ENCODE results near the gene POLR2I. TPM values are rescaled to one million over a fixed set of nuclear protein-coding genes. Genes with fewer than 3 reads are reported as not detected.

POLR2I gene
- total and polyA plus RNA-seq, 9 of the 15 experiments (the other 6 are each of a cell fraction or from before 2014, with no cell fraction given): 28.0 to 283 (median 123) TPM

DNA sequence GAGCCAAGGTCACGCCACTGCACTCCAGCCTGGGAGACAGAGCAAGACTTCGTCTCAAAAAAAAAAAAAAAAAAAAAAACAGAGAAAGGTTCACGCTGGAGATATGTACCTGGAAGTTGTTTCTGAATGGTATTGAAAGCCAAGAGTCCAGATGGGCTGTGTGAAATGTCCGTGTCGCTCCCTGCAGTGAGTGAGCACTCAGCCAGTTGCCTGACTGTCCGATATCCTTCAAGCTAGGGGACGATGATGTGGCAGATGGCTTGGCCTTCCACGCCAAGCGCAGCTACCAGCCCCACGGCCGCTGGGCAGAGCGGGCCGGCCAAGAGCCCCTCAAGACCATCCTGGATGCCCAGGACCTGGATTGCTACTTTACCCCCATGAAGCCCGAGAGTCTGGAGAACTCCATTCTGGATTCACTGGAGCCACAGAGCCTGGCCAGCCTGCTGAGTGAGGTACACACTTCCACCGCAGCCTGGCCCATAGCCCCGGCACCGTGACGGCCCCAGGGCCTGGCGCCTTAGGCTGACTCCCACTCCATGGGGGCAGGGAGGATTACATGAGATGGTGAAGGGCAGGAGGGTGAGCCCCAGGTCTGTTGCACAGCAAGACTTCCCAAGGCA, 15.4 kb downstream of the POLR2I start:
- no TSS peak for BruUV-seq (replicated peaks)
- Histone ChIP-seq H3K4me1 (replicated peaks in 1 of 2; ENCODE audit: control insufficient read depth in 2 of 2, insufficient read depth in 2 of 2, low read length in 2 of 2) (peaks cover 10 to 40% of the 10 kb centered on the region in 2 experiments; a peak in 4 of 5 replicates), H3K79me2 (ENCODE audit: control insufficient read depth, insufficient read depth, low read length) (no peaks in the 10 kb centered on the region), H3K27me3 (ENCODE audit: control insufficient read depth in 2 of 2, insufficient read depth in 2 of 2, low read length in 2 of 2) (no peaks in the 10 kb centered on the region), H3K4me3 (no peak overlapping the region), H3K9me3 (replicated peaks; ENCODE audit: control insufficient read depth, insufficient read depth, low read depth, low read length) (no peaks in the 10 kb centered on the region), H3K9me1 (ENCODE audit: control insufficient read depth, insufficient read depth, low read length) (peaks cover 6% of the 10 kb centered on the region), H2AFZ (ENCODE audit: low read depth, low read length) (no peak overlapping the region), H4K20me1 (replicated peaks; ENCODE audit: control insufficient read depth, insufficient read depth, low read length) (no peaks in the 10 kb centered on the region), H3K9ac (ENCODE audit: insufficient read depth in 1 of 2, low read depth in 2 of 2, low read length in 2 of 2) (peak overlapping the region in 1 of 2 experiments; percentile 43; a peak in 1 of 4 replicates), H3K27ac (ENCODE audit: extremely low read depth, low read depth, low read length) (no peak overlapping the region), H3K36me3 (ENCODE audit: control insufficient read depth, insufficient read depth, low read length) (peaks cover 82% of the 10 kb centered on the region), H3K4me2 (ENCODE audit: insufficient read depth, low read length) (no peak overlapping the region)
- WGBS (ENCODE audit: insufficient coverage, low coverage, missing lambda C conversion rate): 96% methylated on average over 11 of the region's 19 CpGs
- TF ChIP-seq RNF2 (IDR thresholded peaks at IDR 0.05) (no peak), POLR2G (IDR thresholded peaks at IDR 0.05; ENCODE audit: low read depth, low read length) (peak; percentile 45; the same call in 1 of the 2 replicates)
- no peak for FAIRE-seq
- intact Hi-C loops (cut with micrococcal nuclease) (no loop called here), in situ Hi-C loops (cut with MboI) (no loop called here)
- no peak for ATAC-seq
- no peak for DNase-seq (ENCODE audit: extremely low read depth in 1 of 4, low spot score in 3 of 4)
- CTCF ChIA-PET (ENCODE audit: low intra/inter-chr PET ratio): no interaction called here
- POLR2A ChIA-PET: no interaction called here

DNA sequence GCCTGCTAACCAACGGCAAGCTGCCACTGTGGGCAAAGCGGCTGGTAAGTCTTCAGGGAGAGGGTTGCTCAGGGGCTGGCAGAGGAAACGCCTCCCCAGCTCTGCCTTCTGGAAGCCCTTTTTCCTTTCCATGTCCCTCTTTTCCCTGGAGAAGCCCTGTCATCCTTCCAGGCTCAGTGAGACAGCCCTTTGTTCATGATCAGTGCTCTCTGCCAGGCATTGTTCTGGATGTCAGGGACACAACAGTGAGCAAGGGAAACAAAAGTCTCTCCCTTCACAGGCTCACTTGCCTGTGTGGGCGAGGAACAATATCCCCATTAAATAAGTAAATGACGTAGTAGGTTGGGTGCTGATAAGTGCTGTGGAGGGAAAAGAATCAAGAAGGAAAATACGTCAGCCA, 17.6 kb downstream of the POLR2I start:
- no peaks in the 10 kb centered on the region for H3K27me3 ChIP-seq (ENCODE audit: control insufficient read depth in 2 of 2, insufficient read depth in 2 of 2, low read length in 2 of 2)
- H3K9me3 ChIP-seq (replicated peaks; ENCODE audit: control insufficient read depth, insufficient read depth, low read depth, low read length): no peaks in the 10 kb centered on the region
- no peak for ATAC-seq
- POLR2A ChIA-PET: interaction anchor here (0.9 kb wide), 1 partner anchor 13 kb away, joined by 3 read pairs; no protein-coding TSS in a partner anchor
- peaks cover 0 to 20% of the 10 kb centered on the region in 2 experiments; a peak in 1 of 5 replicates for H3K4me1 ChIP-seq (replicated peaks in 1 of 2; ENCODE audit: control insufficient read depth in 2 of 2, insufficient read depth in 2 of 2, low read length in 2 of 2)
- no peaks in the 10 kb centered on the region for H3K79me2 ChIP-seq (ENCODE audit: control insufficient read depth, insufficient read depth, low read length)
- H2AFZ ChIP-seq (ENCODE audit: low read depth, low read length): no peak overlapping the region
- no peak overlapping the region for H3K27ac ChIP-seq (ENCODE audit: extremely low read depth, low read depth, low read length)
- no peak overlapping the region for H3K9ac ChIP-seq (ENCODE audit: insufficient read depth in 1 of 2, low read depth in 2 of 2, low read length in 2 of 2)
- FAIRE-seq: no peak
- no peaks in the 10 kb centered on the region for H4K20me1 ChIP-seq (replicated peaks; ENCODE audit: control insufficient read depth, insufficient read depth, low read length)
- DNase-seq (ENCODE audit: extremely low read depth in 1 of 4, low spot score in 3 of 4): no peak
- in situ Hi-C loops (cut with MboI) (no loop called here), intact Hi-C loops (cut with micrococcal nuclease) (no loop called here)
- H3K4me3 ChIP-seq: no peak overlapping the region
- H3K9me1 ChIP-seq (ENCODE audit: control insufficient read depth, insufficient read depth, low read length): no peaks in the 10 kb centered on the region
- H3K36me3 ChIP-seq (ENCODE audit: control insufficient read depth, insufficient read depth, low read length): peaks cover 81% of the 10 kb centered on the region
- WGBS (ENCODE audit: insufficient coverage, low coverage, missing lambda C conversion rate): 98% methylated on average over 6 of the region's 6 CpGs
- BruUV-seq (replicated peaks): no TSS peak
- no peak overlapping the region for H3K4me2 ChIP-seq (ENCODE audit: insufficient read depth, low read length)
- CTCF ChIA-PET (ENCODE audit: low intra/inter-chr PET ratio): no interaction called here
- no peak for TF ChIP-seq MAFF (IDR thresholded peaks at IDR 0.05; ENCODE audit: low read length)
- TF ChIP-seq MEF2A (IDR thresholded peaks at IDR 0.05; ENCODE audit: control insufficient read depth, low read depth, low read length): no peak
- TF ChIP-seq, protein P1, sequence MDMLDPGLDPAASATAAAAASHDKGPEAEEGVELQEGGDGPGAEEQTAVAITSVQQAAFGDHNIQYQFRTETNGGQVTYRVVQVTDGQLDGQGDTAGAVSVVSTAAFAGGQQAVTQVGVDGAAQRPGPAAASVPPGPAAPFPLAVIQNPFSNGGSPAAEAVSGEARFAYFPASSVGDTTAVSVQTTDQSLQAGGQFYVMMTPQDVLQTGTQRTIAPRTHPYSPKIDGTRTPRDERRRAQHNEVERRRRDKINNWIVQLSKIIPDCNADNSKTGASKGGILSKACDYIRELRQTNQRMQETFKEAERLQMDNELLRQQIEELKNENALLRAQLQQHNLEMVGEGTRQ (CRISPR knock-in tag; IDR thresholded peaks at IDR 0.05): no peak
- TF ChIP-seq, protein P2, sequence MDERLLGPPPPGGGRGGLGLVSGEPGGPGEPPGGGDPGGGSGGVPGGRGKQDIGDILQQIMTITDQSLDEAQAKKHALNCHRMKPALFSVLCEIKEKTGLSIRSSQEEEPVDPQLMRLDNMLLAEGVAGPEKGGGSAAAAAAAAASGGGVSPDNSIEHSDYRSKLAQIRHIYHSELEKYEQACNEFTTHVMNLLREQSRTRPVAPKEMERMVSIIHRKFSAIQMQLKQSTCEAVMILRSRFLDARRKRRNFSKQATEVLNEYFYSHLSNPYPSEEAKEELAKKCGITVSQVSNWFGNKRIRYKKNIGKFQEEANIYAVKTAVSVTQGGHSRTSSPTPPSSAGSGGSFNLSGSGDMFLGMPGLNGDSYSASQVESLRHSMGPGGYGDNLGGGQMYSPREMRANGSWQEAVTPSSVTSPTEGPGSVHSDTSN (CRISPR knock-in tag; IDR thresholded peaks at IDR 0.05; ENCODE audit: low read depth): no peak
- TF ChIP-seq, protein P2 (tag; conservative IDR thresholded peaks at IDR 0.05; ENCODE audit: low read depth): no peak
- TF ChIP-seq ZNF561 (CRISPR knock-in tag; conservative IDR thresholded peaks at IDR 0.05): no peak
- TF ChIP-seq ZBTB17 (CRISPR knock-in tag; IDR thresholded peaks at IDR 0.05): no peak
- no peak for TF ChIP-seq RUNX1 (IDR thresholded peaks at IDR 0.05; ENCODE audit: low read depth)
- no peak for TF ChIP-seq TRIM24 (IDR thresholded peaks at IDR 0.05)
- no peak for TF ChIP-seq FOXJ3 (CRISPR knock-in tag; IDR thresholded peaks at IDR 0.05)
- TF ChIP-seq CTBP1 (IDR thresholded peaks at IDR 0.05; ENCODE audit: borderline replicate concordance): no peak
- no peak for TF ChIP-seq MAZ (CRISPR knock-in tag; conservative IDR thresholded peaks at IDR 0.05 in 1 of 2, IDR thresholded peaks at IDR 0.05 in 1 of 2)

Measured in K562 (cell line).